ENCODE data around the gene ANKRD28.

Gene ANKRD28

DNA sequence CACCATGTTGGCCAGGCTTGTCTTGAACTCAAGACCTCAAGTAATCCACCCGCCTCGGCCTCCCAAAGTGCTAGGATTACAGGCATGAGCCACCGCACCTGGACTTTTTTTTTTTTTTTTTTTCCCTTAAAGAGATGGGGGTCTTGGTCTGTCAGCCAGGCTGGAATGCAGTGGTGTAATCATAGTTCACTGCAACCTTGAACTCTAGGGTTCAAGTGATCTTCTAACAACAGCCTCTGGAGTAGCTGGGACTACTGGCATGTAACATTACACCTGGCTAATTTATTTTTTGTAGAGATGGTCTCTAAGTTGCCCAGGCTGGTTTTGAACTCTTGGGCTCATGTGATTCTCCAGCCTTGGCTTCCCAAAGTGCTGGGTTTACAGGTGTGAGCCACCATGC lies 81.6 kb downstream of the ANKRD28 start:
- DNase-seq: no peak

DNA sequence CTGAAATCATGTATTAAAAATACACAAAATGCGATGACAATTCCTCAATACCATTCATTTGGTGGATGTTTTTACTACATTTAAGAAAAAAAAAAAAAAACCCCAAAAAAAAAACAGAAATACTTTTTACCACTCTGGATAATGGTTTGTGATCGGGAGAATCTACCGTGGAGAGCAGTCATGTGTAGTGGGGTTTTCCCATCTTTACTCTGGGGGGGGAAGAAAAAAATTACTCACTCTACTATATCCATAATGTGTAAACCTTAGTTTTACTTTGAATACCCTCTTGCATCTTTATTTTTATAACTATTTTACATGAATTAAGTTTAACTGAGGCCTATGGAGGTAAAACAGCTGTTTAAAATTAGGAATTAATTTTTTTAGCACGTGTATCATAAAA lies 83.3 kb downstream of the ANKRD28 start:
- DNase-seq: no peak

DNA sequence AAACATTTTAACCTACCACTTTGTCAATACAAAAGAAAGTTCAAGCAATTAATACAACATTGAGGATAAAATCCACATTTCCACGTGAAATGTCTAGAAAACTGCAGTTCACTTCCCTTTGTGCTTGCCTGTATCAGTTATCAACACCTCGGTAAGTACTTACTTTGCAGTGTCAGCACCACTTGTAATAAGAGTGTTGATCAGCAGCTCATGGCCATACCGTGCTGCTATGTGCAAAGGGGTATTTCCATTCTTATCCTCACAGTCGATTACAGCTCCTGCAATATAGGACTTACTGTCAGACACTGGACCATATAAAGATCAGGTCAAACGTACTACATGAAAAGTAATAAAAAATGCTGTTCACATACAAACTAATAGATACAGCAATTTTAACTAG lies 84.4 kb downstream of the ANKRD28 start:
- DNase-seq: no peak

DNA sequence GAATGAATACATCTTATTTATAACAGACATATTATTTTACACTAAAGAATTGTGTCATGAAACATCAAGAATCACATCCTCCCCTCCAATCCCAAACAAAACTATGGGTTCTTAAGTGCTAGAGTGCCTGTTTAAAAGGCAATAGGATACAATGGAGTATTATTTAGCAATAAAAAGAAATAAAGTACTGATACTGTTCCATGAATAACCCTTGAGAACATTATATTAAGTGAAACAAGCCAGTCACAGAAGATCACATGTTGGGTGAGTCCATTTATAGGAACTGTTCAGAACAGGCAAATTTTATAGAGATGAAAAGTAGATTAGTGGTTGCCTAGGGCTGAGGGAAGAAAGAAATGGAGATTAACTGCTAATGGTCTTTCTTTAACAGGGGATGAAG lies 86.5 kb downstream of the ANKRD28 start:
- DNase-seq: no peak

DNA sequence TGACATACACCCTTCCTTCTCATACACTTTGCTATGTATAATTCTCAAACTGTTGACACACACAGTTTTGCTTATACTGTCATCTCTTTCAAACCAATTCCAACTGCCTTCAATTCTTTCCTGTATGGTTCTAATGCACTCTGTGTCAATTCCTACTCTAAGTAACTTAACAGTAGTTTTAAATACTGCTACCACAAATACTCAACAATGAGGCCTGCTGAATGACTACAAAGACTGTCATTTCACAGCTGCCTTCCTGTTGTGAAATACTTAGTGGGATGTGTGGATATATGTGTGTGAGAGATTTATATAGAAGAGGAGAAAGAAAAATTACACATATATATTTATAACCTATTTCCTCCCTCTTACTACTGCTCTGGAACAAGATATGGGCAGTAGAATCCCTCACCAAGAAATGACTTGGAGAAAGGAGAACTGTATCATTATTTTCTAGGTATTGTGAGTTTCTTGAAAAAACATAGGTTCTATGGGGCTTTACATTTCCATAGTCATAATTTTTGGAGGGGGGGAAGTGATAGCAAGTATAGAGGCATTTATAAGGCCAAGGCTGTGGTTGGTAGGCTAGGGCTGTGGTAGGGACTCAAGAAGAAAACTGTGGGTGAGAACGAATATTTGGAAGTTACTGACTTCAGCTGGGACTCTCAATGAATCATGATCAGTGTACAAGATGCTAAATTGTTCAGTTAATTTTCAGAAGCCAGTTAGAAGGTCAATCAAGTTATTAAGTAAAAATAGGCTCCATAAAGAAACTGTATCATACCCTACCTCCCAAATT lies 88.7 kb downstream of the ANKRD28 start:
- no peak for DNase-seq

DNA sequence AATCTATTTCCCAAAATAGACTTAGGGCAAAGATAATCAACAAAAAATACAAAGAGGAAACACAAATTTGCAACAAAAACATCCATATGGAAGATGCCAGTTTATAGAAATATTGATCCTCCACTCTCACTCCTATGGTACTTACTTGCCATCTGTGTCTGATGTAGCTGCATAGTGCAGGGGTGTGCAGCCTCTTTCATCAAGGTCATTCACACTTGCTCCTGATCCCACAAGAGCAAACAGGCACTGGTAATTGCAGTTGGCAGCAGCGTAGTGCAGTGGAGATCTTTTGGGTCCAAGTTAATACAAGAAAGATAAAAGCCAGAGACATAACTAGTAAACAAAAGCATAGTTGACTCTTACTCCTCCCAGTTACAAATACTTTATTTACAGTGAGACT lies 90.0 kb downstream of the ANKRD28 start:
- DNase-seq: no peak

DNA sequence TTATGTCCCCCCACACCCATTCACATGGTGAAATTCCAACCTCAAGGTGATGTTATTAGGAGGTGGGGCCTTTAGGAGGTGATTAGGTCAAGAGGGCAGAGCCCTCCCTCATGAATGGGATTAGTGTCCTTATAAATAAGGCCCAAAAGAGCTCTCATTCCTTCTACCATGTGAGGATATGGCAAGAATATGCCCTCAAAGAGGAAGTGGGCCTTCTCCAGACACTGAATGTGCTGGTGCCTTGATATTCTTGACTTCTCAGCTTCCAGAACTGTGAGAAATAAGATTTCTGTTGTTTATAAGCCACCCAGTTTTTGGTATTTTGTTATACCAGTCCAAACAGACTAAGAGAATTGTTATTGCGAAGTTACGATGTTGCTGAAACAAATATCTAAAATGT lies 94.4 kb downstream of the ANKRD28 start:
- DNase-seq: no peak

DNA sequence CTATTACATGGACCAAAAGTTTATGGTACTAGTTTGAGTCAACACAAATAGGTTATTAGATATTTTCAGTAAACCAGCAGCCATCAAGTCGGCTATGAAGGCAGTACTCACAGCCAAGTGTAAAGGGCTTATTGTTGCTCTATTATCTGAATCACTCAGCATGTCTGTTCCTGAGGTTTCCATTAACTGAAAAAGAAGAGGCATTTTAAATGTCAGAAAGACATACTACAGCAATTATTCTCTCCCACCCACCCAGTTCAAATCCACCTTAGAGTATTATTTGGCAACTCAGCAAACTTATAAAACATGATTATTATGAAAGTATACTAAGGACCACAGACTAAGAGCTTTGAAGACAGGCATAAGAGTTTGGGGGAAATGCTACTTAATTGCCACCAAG lies 103.2 kb downstream of the ANKRD28 start:
- DNase-seq: no peak

DNA sequence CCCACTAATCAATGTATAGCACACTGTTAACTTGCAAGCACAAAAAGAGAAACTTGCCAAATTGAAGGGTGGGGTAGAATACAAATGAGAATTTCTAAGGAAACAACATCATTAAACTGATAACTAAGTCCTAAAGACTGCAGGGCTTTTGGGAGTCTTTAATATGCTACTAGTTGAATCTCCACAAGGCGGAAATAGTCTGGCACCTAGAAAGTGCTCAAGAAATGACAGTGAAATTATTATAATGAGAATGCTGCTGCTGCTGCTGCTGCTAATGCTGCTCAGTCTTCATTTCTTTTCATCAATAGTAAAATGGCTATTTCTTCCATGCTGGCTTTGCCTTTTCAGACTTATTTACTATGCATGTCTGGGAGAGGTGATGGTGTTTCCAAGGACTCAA lies 104.4 kb downstream of the ANKRD28 start:
- DNase-seq: no peak

DNA sequence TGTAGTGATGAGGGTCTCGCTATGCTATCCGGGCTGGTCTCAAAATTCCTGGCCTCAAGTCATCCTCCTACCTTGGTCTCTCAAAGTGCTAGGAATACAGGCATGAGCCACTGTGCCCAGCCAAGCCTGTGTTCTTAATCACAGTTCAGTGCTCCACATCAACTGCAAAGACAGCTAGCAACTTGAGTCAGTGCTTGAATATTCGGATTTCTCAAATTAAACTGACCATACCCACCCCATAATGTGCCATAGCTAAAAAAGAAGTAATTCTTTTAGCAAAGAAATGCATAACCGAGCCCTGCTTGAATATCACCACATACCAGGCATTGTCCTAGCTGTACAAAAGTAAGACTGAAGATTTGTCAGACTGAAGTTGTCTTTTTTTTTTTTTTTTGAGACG lies 107.0 kb downstream of the ANKRD28 start:
- no peak for DNase-seq

DNA sequence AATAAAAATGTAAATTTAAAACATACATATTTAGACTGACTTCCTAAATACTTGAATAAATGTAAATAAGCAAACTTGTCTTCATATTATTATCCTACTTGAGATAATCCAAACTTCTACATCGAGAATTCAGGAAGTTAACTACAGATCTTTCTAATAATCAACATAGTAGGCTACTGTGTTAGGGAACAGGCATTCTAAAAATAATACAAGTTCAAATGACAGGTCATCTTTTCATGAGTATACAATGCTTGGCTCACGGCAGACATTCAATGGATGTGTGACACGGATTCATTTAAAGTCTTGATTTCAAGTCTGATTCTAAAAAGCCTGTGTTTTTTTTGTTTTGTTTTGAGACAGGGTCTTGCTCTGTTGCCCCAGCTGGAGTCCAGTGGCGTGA lies 107.5 kb downstream of the ANKRD28 start:
- DNase-seq: no peak

DNA sequence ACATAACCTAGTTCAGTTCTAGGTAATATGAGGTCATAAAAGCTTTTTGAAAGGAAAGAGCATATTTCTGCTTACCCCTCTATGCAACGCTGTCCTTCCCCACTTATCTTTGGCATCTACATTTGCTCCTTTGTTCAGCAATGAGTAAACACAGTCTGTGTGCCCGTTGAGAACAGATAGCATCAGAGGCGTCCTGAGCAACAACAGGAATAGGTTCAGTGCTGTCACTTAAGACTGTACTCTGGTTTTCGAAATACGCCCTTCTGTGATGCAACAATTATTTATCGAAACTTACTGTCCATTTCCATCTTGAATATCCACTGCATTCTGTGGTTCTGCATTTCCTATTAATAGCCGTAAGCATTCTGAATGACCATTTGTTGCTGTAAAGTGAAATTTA lies 111.9 kb downstream of the ANKRD28 start:
- DNase-seq: no peak

DNA sequence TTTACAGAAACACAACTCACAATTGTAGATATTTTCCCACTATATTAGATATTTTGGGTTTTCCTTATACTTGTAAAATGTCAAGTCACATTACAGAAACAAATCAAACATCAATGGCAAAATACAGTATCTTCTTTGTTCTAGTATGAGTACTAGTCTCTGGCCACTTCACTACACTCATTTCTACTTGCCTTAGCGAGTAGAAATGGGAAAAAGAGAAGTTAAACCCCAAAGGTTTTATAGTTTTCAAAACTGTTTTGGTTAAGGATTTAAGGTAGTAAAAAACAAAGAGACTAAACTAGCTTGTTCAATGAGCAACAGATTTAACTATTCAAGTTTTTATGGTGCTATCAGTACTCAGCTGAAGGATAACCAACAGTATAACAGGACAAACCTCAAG lies 114.5 kb downstream of the ANKRD28 start:
- DNase-seq: no peak

DNA sequence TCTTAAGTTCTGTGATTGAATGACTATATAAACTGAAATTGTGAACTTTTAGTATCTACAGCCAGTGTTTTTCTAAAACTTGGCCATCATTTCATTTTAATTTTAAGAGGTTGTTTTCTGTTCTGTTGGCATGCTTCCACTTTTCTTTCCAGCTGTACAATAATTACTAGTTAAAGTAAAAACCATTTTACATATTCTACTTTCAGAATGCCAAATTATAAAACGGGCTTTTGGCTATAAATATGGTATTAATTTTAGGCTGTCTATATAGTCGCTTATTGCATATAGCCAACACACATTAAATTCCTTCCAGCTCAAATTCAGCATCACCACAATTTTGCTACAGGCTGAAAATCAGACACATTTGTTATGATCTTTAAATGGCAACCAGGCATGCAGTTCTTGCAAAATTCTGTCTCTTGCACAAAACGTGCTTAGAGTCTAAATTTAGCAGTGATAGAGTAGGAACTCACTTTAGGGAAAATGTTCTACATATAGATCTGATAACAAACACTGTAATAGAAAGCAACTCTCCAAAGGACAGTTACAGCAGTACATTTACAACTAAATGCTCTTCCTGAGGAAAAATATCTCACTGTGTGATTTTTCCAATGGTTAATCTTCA lies 115.1 kb downstream of the ANKRD28 start:
- DNase-seq: no peak

DNA sequence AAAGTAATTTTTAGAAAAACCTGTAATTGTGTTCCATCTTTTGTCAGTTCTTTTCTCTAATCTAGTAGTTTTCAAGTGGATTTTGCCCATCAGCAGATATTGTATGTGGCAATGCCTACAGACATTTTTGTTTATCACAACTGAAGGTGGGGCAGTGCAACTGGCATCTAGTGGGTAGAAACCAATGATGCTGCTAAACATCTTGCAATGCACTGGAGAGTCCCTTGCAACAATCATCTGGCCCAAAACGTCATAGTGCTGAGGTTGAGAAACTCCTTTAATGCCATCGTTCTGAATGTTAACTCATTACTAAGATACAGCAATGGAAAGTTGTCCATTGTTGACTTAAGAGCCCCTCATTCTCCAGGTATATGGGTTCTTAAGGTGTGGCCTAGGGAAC lies 116.1 kb downstream of the ANKRD28 start:
- DNase-seq: no peak

DNA sequence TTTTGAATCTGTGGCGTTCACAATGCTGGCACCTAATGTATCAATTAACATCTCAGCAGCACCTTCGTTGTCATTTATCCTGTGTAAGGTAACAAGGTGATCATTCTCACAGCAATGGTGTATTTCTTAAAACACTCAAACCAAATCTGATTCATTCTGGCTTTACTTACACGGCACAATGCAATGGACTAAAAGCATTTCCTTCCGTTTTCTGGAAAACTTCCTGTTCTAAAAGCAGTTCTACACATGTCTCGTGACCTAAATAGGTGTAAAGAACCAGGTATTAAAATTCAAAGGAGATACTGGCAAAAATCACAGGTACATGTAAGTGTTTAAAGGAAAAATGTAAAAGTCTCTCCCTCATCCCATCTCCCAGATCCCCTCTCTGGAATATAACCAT lies 118.5 kb downstream of the ANKRD28 start:
- no peak for DNase-seq

DNA sequence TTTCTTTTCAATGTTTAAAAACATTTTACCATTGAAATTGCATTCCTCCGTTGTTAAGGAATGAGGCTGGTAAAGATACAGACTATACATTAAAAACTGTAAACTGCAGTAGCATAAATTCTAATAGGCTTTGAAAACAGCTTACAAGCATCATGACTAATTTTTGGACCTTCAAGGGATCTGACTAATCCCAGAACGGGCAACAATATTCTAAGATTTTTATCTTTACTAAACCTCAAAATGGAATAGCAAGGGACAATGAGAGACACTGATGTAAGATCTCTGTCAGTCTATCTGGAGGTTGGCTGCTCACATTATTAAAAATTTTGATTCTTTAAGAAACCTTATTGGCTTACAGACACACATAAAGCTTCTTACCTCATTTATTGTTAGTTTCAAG lies 121.5 kb downstream of the ANKRD28 start:
- no peak for DNase-seq

DNA sequence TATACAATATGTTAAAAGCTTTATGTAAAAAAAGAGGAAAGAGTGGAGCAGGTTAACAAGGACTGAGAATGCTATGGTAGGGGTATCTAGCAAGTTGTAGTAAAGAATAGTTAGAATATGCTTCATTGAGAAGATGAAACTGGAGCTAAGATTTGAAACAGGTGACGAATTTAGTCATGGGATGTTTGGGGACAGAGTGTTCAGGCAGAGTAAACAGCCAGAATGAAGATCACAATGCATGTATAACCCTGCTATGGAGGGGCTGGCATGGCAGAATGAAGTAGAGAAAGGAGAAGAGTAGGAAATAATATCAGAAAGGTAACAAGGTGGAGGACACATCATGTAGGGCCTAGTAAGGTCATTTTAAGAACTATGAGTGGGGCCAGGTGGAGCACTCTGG lies 124.2 kb downstream of the ANKRD28 start:
- DNase-seq: no peak

DNA sequence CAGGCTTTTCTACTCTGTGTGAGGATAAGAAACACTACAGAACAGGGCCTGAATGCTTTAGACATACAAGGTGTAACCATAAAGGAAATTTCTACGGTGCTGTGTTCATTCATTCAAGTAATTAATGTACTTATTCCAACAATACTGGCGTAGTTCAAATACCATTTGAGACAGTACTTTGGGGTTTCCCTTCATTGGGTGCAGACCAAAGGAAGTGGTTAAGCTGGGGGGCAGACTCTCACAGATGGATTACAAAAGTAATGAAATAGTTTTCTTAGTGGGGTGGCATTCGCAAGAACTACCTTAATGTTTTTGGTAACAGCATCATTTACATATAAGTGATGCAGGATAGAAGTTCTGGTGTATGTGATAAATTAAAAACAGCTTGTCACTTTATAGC lies 130.3 kb downstream of the ANKRD28 start:
- DNase-seq: no peak

DNA sequence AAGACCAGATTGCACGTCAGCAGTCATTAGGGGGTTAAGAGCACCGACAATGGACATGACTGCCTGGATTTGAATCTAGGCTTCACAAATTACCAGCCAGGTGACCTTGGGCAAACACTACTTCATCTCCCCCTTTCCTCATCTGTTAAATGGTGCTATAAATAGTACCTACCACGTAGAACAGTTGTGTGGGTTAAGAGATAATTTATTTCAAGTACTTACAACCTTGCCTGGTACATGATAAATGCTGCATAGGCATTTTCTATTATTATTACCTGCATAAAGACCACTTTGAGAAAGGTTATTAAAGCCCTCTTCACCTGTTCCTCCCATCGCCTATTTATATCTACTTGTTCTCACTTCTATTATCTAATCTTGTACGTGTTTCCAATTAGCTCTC lies 131.5 kb downstream of the ANKRD28 start:
- DNase-seq: no peak

DNA sequence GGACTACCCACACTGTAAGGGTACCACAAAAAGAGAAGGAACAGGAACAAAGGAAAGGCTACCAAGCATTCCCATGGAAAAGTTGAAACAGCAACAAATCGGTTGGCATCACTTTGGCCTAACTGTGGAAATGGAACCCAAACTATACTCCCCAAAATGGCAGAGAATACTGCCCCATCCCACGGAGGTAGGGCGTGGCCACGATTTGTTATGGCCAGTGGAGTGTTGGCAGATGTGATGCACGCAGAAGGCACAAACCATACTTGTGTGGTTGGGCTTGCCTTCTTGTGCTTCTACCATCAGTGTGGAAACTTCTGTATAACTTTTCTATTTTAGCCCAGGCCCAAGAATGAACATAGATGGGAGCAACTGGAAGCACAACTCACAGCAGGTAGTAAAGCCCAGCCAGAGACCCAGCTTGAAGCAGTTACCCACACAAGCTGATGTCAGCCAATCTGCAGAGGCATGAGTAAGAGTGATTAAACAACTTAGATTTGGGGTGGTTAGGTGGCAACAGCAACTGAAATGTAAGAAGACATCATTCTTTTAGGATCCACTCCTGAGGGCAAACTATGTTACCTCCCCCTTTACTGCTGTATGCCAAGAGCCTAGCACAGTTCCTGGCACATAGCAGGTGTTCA lies 132.1 kb downstream of the ANKRD28 start:
- DNase-seq: no peak

DNA sequence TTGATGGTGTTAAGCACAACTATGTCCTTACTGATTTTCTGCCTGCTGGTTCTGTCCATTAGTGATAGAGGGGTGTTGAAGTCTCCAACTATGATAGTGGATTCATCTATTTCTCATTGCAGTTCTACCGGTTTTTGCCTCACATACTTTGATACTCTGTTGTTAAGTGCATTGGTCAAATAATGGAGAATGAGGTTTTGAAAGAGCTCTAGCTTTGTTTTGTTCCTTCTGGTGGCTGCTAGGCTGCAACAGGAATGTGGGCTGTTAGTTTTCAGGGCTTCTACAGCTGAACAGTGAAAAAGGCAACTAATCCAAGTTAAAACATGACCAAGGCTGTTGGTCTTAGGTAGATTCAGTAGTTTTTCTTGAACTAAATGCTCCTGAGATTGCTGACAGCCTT lies 133.6 kb downstream of the ANKRD28 start:
- DNase-seq: no peak

DNA sequence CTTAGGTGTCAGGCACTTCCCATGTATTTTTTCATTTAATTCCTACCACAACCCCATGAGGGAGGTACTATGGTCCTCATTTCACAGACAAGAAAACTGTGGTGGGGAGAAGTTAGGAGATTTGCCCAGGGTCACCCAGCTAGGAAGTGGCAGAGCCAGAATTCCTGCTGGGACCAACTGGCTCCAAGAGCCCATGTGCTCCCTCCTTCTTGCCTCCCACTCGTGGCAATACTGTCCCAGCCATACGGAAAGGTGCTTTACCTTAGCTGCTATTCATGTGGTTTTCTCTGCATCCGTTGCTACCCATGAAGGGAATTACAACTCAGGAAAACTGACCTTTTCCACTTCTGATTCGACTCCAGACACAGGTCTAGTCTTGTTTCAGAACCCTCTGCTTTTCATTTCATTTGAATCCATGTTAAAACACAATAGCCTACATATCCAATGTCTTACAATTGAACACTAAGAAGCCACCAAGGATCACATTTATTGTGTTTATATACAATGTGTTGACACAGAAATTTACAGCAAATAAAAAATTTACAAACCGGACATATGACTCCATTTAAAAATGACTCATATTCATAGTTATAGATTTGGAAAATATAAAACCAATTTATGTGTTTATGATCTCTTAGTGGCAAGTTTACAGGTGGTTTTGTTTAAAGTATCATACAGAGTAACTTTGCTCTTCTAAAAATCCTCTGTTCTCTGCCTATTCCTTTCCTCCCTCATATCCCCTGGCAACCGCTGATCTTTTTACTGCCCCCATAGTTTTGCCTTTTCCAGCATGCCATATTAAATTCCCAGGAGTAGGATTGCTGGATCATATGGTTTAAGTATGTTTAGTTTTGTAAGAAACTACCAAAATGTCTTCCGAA lies 137.5 kb downstream of the ANKRD28 start:
- no peak for DNase-seq

All from RPMI8226 (cell line).